ENCODE measurements around the gene CRYBG1.

CRYBG1 gene

DNA sequence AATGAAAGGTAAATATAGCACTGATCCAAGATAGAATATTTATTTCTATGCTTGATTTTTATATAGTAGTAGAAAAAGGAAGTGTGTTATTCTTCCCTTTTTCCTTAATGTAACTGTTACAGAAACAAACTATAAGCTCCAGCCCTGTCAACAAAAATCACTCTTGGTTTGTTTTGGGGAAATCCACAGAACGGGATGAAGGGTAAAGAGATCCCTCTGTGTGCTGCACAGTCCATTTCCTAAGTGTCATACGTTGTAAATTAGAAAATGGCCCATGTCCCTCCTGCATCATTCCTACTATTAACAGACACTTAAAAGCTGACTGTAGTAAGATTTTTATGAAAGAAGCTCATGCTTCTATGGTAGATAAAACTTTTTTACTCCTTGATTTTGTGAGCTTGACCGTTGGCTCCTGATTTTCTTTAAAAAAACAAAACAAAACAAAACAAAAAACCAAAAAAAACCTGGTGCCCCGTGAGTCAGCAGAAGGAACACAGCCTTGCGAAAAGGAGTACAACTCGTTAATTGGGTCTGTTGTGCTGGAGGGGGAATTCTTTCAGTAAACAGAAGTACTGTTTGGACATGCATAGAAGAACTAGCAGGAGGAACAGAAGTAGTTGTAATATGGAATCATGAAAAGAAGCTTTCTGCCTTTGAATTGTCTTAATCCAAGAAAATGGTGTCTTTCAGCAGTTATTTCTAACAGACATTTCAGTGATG lies 201.3 kb downstream of the CRYBG1 start:
- no peak overlapping the region for H3K23ac ChIP-seq (ENCODE audit: low read depth, low read length, poor library complexity)
- H2BK5ac ChIP-seq (ENCODE audit: low read length) = no peak overlapping the region
- H3K9me3 ChIP-seq (replicated peaks in 1 of 2; ENCODE audit: control insufficient read depth in 2 of 2, insufficient read depth in 1 of 2, low read depth in 1 of 2, low read length in 2 of 2) = no peaks in the 10 kb centered on the region
- no peak overlapping the region for H3K4ac ChIP-seq (ENCODE audit: low read length)
- no peak overlapping the region for H3K4me2 ChIP-seq (ENCODE audit: insufficient read depth, low read length, poor library complexity, severe bottlenecking)
- no peak overlapping the region for H2AFZ ChIP-seq (ENCODE audit: low read length)
- no peak overlapping the region for H3K9ac ChIP-seq (ENCODE audit: low read depth, low read length, poor library complexity)
- H2BK12ac ChIP-seq (ENCODE audit: low read length) = no peak overlapping the region
- H3K36me3 ChIP-seq (replicated peaks in 1 of 2; ENCODE audit: control insufficient read depth in 2 of 2, insufficient read depth in 2 of 2, low read length in 2 of 2) = no peaks in the 10 kb centered on the region
- H3K79me1 ChIP-seq (ENCODE audit: low read depth, low read length) = no peaks in the 10 kb centered on the region
- H4K8ac ChIP-seq (ENCODE audit: low read depth, low read length) = no peak overlapping the region
- H3K18ac ChIP-seq (ENCODE audit: low read length) = no peak overlapping the region
- no peak overlapping the region for H2BK15ac ChIP-seq (ENCODE audit: low read length)
- DNase-seq (ENCODE audit: low spot score) = no peak
- no peak overlapping the region for H3K14ac ChIP-seq (ENCODE audit: low read length)
- no peaks in the 10 kb centered on the region for H3K4me1 ChIP-seq (ENCODE audit: control insufficient read depth in 2 of 2, insufficient read depth in 1 of 2, low read depth in 1 of 2, low read length in 2 of 2)
- no peak overlapping the region for H2AK5ac ChIP-seq (ENCODE audit: low read depth, low read length)
- no CpG with 5 or more reads among the region's 6 CpGs for WGBS, 2 donors (ENCODE audit: extremely low coverage in 2 of 2, insufficient read length in 2 of 2, insufficient replicate concordance in 1 of 2)
- no peak overlapping the region for H3K4me3 ChIP-seq (ENCODE audit: low read length in 2 of 2)
- H3K27ac ChIP-seq (replicated peaks; ENCODE audit: low read length) = no peak overlapping the region
- no peaks in the 10 kb centered on the region for H3K27me3 ChIP-seq (ENCODE audit: control insufficient read depth in 3 of 3, insufficient read depth in 3 of 3, low read depth in 1 of 3, low read length in 3 of 3)
- no peak overlapping the region for H4K91ac ChIP-seq (ENCODE audit: low read depth, low read length, poor library complexity)
- H2BK120ac ChIP-seq (ENCODE audit: low read depth, low read length) = no peak overlapping the region

- no peak for DNase-seq (ENCODE audit: low spot score)
- Histone ChIP-seq H4K91ac (ENCODE audit: low read depth, low read length, poor library complexity) (no peak overlapping the region), H3K79me1 (ENCODE audit: low read depth, low read length) (no peaks in the 10 kb centered on the region), H3K18ac (ENCODE audit: low read length) (no peak overlapping the region), H3K23ac (ENCODE audit: low read depth, low read length, poor library complexity) (no peak overlapping the region), H3K14ac (ENCODE audit: low read length) (no peak overlapping the region), H3K27me3 (ENCODE audit: control insufficient read depth in 3 of 3, insufficient read depth in 3 of 3, low read depth in 1 of 3, low read length in 3 of 3) (no peaks in the 10 kb centered on the region), H2BK12ac (ENCODE audit: low read length) (no peak overlapping the region), H3K36me3 (replicated peaks in 1 of 2; ENCODE audit: control insufficient read depth in 2 of 2, insufficient read depth in 2 of 2, low read length in 2 of 2) (no peaks in the 10 kb centered on the region), H3K4ac (ENCODE audit: low read length) (no peak overlapping the region), H2BK15ac (ENCODE audit: low read length) (no peak overlapping the region), H3K9me3 (replicated peaks in 1 of 2; ENCODE audit: control insufficient read depth in 2 of 2, insufficient read depth in 1 of 2, low read depth in 1 of 2, low read length in 2 of 2) (no peaks in the 10 kb centered on the region), H2AK5ac (ENCODE audit: low read depth, low read length) (no peak overlapping the region), H4K8ac (ENCODE audit: low read depth, low read length) (no peak overlapping the region), H2AFZ (ENCODE audit: low read length) (no peak overlapping the region), H3K9ac (ENCODE audit: low read depth, low read length, poor library complexity) (no peak overlapping the region), H3K4me1 (ENCODE audit: control insufficient read depth in 2 of 2, insufficient read depth in 1 of 2, low read depth in 1 of 2, low read length in 2 of 2) (no peaks in the 10 kb centered on the region), H2BK5ac (ENCODE audit: low read length) (no peak overlapping the region), H3K27ac (replicated peaks; ENCODE audit: low read length) (no peak overlapping the region), H3K4me2 (ENCODE audit: insufficient read depth, low read length, poor library complexity, severe bottlenecking) (no peak overlapping the region), H2BK120ac (ENCODE audit: low read depth, low read length) (no peak overlapping the region), H3K4me3 (ENCODE audit: low read length in 2 of 2) (no peak overlapping the region)
- no CpG with 5 or more reads among the region's 2 CpGs for WGBS, 2 donors (ENCODE audit: extremely low coverage in 2 of 2, insufficient read length in 2 of 2, insufficient replicate concordance in 1 of 2)
Measured at GRCh38 chr6:106563614-106564013, 203.1 kb downstream of the CRYBG1 start.

DNA sequence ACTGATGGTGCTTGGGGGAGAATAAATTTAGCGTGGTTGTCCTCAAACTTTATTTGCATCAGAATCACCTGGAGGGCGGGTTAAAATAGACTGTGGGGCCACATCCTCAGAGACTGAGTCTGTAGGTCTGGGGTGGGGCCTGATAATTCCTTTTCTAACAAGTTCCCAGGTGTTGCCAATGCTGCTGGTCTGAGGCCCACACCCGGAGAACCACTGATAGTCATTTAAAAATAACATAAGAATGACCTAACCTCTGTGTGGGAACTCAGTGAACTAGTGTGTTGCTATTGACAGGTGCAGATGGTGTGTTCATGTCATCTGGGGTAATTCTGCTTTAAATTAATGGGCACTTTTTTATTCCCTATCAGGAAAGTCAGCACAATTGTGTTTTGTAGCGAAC lies 204.0 kb downstream of the CRYBG1 start:
- no peak for DNase-seq (ENCODE audit: low spot score)
- no peak overlapping the region for H3K14ac ChIP-seq (ENCODE audit: low read length)
- H4K91ac ChIP-seq (ENCODE audit: low read depth, low read length, poor library complexity) = no peak overlapping the region
- WGBS, 2 donors (ENCODE audit: extremely low coverage in 2 of 2, insufficient read length in 2 of 2, insufficient replicate concordance in 1 of 2) = no CpG with 5 or more reads among the region's 4 CpGs
- H3K27ac ChIP-seq (replicated peaks; ENCODE audit: low read length) = no peak overlapping the region
- no peak overlapping the region for H2BK15ac ChIP-seq (ENCODE audit: low read length)
- no peak overlapping the region for H2BK5ac ChIP-seq (ENCODE audit: low read length)
- no peak overlapping the region for H4K8ac ChIP-seq (ENCODE audit: low read depth, low read length)
- H2BK120ac ChIP-seq (ENCODE audit: low read depth, low read length) = no peak overlapping the region
- H3K9me3 ChIP-seq (replicated peaks in 1 of 2; ENCODE audit: control insufficient read depth in 2 of 2, insufficient read depth in 1 of 2, low read depth in 1 of 2, low read length in 2 of 2) = no peaks in the 10 kb centered on the region
- H3K27me3 ChIP-seq (ENCODE audit: control insufficient read depth in 3 of 3, insufficient read depth in 3 of 3, low read depth in 1 of 3, low read length in 3 of 3) = no peaks in the 10 kb centered on the region
- no peak overlapping the region for H3K23ac ChIP-seq (ENCODE audit: low read depth, low read length, poor library complexity)
- H3K4ac ChIP-seq (ENCODE audit: low read length) = no peak overlapping the region
- H3K36me3 ChIP-seq (replicated peaks in 1 of 2; ENCODE audit: control insufficient read depth in 2 of 2, insufficient read depth in 2 of 2, low read length in 2 of 2) = no peaks in the 10 kb centered on the region
- H3K18ac ChIP-seq (ENCODE audit: low read length) = no peak overlapping the region
- H2AK5ac ChIP-seq (ENCODE audit: low read depth, low read length) = no peak overlapping the region
- no peaks in the 10 kb centered on the region for H3K4me1 ChIP-seq (ENCODE audit: control insufficient read depth in 2 of 2, insufficient read depth in 1 of 2, low read depth in 1 of 2, low read length in 2 of 2)
- no peak overlapping the region for H2BK12ac ChIP-seq (ENCODE audit: low read length)
- H3K4me3 ChIP-seq (ENCODE audit: low read length in 2 of 2) = no peak overlapping the region
- H2AFZ ChIP-seq (ENCODE audit: low read length) = no peak overlapping the region
- H3K9ac ChIP-seq (ENCODE audit: low read depth, low read length, poor library complexity) = no peak overlapping the region
- no peaks in the 10 kb centered on the region for H3K79me1 ChIP-seq (ENCODE audit: low read depth, low read length)
- no peak overlapping the region for H3K4me2 ChIP-seq (ENCODE audit: insufficient read depth, low read length, poor library complexity, severe bottlenecking)

GRCh38 chr6:106568530-106568929 lies 208.0 kb downstream of the CRYBG1 start:
- Histone ChIP-seq H3K27me3 (ENCODE audit: control insufficient read depth in 3 of 3, insufficient read depth in 3 of 3, low read depth in 1 of 3, low read length in 3 of 3) (no peaks in the 10 kb centered on the region), H2BK12ac (ENCODE audit: low read length) (no peak overlapping the region), H4K8ac (ENCODE audit: low read depth, low read length) (no peak overlapping the region), H3K79me1 (ENCODE audit: low read depth, low read length) (no peaks in the 10 kb centered on the region), H4K91ac (ENCODE audit: low read depth, low read length, poor library complexity) (no peak overlapping the region), H3K9ac (ENCODE audit: low read depth, low read length, poor library complexity) (no peak overlapping the region), H3K9me3 (replicated peaks in 1 of 2; ENCODE audit: control insufficient read depth in 2 of 2, insufficient read depth in 1 of 2, low read depth in 1 of 2, low read length in 2 of 2) (no peaks in the 10 kb centered on the region), H2AFZ (ENCODE audit: low read length) (no peak overlapping the region), H2AK5ac (ENCODE audit: low read depth, low read length) (no peak overlapping the region), H3K4me3 (ENCODE audit: low read length in 2 of 2) (no peak overlapping the region), H3K36me3 (replicated peaks in 1 of 2; ENCODE audit: control insufficient read depth in 2 of 2, insufficient read depth in 2 of 2, low read length in 2 of 2) (no peaks in the 10 kb centered on the region), H2BK15ac (ENCODE audit: low read length) (no peak overlapping the region), H3K14ac (ENCODE audit: low read length) (no peak overlapping the region), H3K4me2 (ENCODE audit: insufficient read depth, low read length, poor library complexity, severe bottlenecking) (no peak overlapping the region), H3K4ac (ENCODE audit: low read length) (no peak overlapping the region), H2BK5ac (ENCODE audit: low read length) (no peak overlapping the region), H3K27ac (replicated peaks; ENCODE audit: low read length) (no peak overlapping the region), H3K18ac (ENCODE audit: low read length) (no peak overlapping the region), H3K4me1 (ENCODE audit: control insufficient read depth in 2 of 2, insufficient read depth in 1 of 2, low read depth in 1 of 2, low read length in 2 of 2) (no peaks in the 10 kb centered on the region), H2BK120ac (ENCODE audit: low read depth, low read length) (no peak overlapping the region), H3K23ac (ENCODE audit: low read depth, low read length, poor library complexity) (no peak overlapping the region)
- no CpG with 5 or more reads among the region's 2 CpGs for WGBS, 2 donors (ENCODE audit: extremely low coverage in 2 of 2, insufficient read length in 2 of 2, insufficient replicate concordance in 1 of 2)
- no peak for DNase-seq (ENCODE audit: low spot score)

Measured in neuronal stem cell (in vitro differentiated cells).